Amniotic stem cell (primary cell): ENCODE data around the gene ADRA2B.
"Not testable (repeated sequence)": the region's sequence is repeated elsewhere in the genome, so short reads cannot be mapped to it uniquely, and the experiment has no call there.

ENCODE experiments used
- DNase-seq: peaks from one replicate; lab custom pipeline; 2025; lab: John Stamatoyannopoulos, UW

ADRA2B gene

GRCh38 chr2:96067098-96067660, 49.2 kb downstream of the ADRA2B start:
- not testable (repeated sequence) for DNase-seq

- DNase-seq, result not testable (repeated sequence)
Measured at GRCh38 chr2:96066511-96066910, 49.9 kb downstream of the ADRA2B start.

GRCh38 chr2:96065954-96066353, 50.4 kb downstream of the ADRA2B start:
- DNase-seq, result not testable (repeated sequence)

- no peak for DNase-seq
Measured at GRCh38 chr2:96065381-96065930, 50.9 kb downstream of the ADRA2B start.

GRCh38 chr2:96064760-96065159, 51.6 kb downstream of the ADRA2B start:
- DNase-seq, result not testable (repeated sequence)

GRCh38 chr2:96064047-96064675, 52.2 kb downstream of the ADRA2B start:
- not testable (repeated sequence) for DNase-seq

GRCh38 chr2:96063116-96063899, 53.1 kb downstream of the ADRA2B start:
- not testable (repeated sequence) for DNase-seq
